Stomach (tissue), 9 donors: ENCODE measurements around the gene DZIP1L. TPM values are rescaled to one million over a fixed set of nuclear protein-coding genes. Genes with fewer than 3 reads are reported as not detected.

Source experiments
- DNase-seq, 2 donors: peaks; one replicate each; pipeline versions ENCODE4 v3.0.0 to v3.0.0-alpha.2; 2013 to 2019
- H3K27ac ChIP-seq, 5 donors: fragments of 200-600 bp in 4 of 5; sonication (generic) in 4 of 5; one replicate each; pipeline ENCODE4 v1.5.1; 2013 to 2019; ENCODE audit warnings: mild to moderate bottlenecking in 1 of 5, moderate library complexity in 1 of 5
- H3K27me3 ChIP-seq, 3 donors: fragments of 200-600 bp; sonication (generic); one replicate each; pipeline ENCODE4 v1.5.1; 2017 to 2019; ENCODE audit warnings: mixed run types in 1 of 3
- H3K36me3 ChIP-seq, 4 donors: fragments of 200-600 bp; sonication (generic); 1 replicate in 3 of 4; 2 replicates in 1 of 4; pipeline ENCODE4 v1.5.1; 2016 to 2019
- H3K4me1 ChIP-seq, 4 donors: fragments of 200-600 bp; sonication (generic); one replicate each; pipeline ENCODE4 v1.5.1; 2016 to 2019
- H3K4me3 ChIP-seq, 4 donors: fragments of 200-600 bp; sonication (generic) in 3 of 4; one replicate each; pipeline ENCODE4 v1.5.1; 2016 to 2019; ENCODE audit warnings: mild to moderate bottlenecking in 1 of 4
- H3K9me3 ChIP-seq, 4 donors: fragments of 200-600 bp; sonication (generic); one replicate each; pipeline ENCODE4 v1.5.1; 2016 to 2019
- CTCF ChIP-seq, 7 experiments: fragments of 450-650 bp in 4 of 7; fragments of 200-600 bp in 3 of 7; sonication (generic) in 3 of 7; IDR thresholded peaks; one replicate each; pipeline ENCODE4 v1.5.1; 2016 to 2019; ENCODE audit warnings: antibody characterized with exemption in 7 of 7, control low read depth in 2 of 7, mild to moderate bottlenecking in 1 of 7
- EP300 ChIP-seq: sonication (generic); formaldehyde crosslinking; IDR thresholded peaks from one replicate; pipeline ENCODE4 v1.6.1; 2017; ENCODE audit warnings: antibody characterized with exemption
- POLR2A ChIP-seq, 4 donors: fragments of 450-650 bp; IDR thresholded peaks; one replicate each; pipeline ENCODE4 v1.6.1; 2016; ENCODE audit warnings: antibody characterized with exemption in 4 of 4, control low read depth in 2 of 4, mild to moderate bottlenecking in 1 of 4, moderate library complexity in 1 of 4
- POLR2AphosphoS5 ChIP-seq, 3 donors: sonication (generic); formaldehyde crosslinking; IDR thresholded peaks; one replicate each; pipeline ENCODE4 v1.6.1; 2016; ENCODE audit warnings: antibody characterized with exemption in 3 of 3
- WGBS, 5 donors: extraction: QIAGEN DNeasy Blood & Tissue Kit in 3 of 5; methylation state at CpG; one replicate each; pipeline versions ENCODE4 v1.1.5 to v1.1.7; 2013 to 2018; 5-methylcytosine and 5-hydroxymethylcytosine counted together
- intact Hi-C: fragments of 100-400 bp; cut with DNase I; formaldehyde crosslinking; loops from one replicate; pipeline ENCODE4 v1.15.1; 2023; ENCODE audit warnings: low total_unique reads
- polyA plus RNA-seq, 3 donors: library from polyadenylated mRNA; stranded (reverse); fragments of 200-250 nt; gene quantifications; one replicate each; pipeline ENCODE4 v1.2.3, GENCODE V29; 2013
- total RNA-seq, 5 donors: library from RNA; depleted of rRNA; stranded (reverse); fragments of >200 nt; gene quantifications; one replicate each; pipeline versions ENCODE4 v1.1.0 to v1.2.3, GENCODE V29; 2014 to 2016
- donor health status: healthy with polysubstance abuse.
- donor health status: Bipolar disorder and iron deficiency.
- donor health status: healthy.

Gene DZIP1L
- total and polyA plus RNA-seq, 8 donors = 0.29 to 41.9 (median 5.9) TPM

DNA sequence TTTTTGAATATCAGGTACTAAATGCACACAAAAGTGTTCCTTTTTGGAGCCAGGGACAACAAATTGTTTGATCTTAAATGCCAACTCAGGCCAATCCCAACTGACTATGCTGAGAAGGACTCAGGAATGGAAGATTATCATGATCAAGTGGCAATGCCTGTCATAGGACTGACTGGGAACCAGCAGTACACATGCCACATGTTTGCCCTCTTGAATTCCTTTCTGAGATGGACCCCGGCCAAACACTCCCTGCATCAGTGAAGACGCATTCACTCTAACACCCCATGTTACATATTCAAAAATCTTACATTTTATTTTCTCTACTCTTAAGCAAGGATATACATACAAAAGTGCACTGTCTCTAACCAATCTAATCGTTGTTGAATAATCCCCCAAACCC, 69.3 kb downstream of the DZIP1L start:
- Histone ChIP-seq H3K27ac (no peak overlapping the region), H3K9me3 (no peaks in the 10 kb centered on the region), H3K36me3 (peaks cover 0 to 9% (median 0%) of the 10 kb centered on the region in 4 donors), H3K27me3 (no peaks in the 10 kb centered on the region), H3K4me3 (no peak overlapping the region), H3K4me1 (no peaks in the 10 kb centered on the region)
- intact Hi-C loops = no loop called here
- TF ChIP-seq CTCF (IDR thresholded peaks at IDR 0.05) (no peak), EP300 (no peak), POLR2A (IDR thresholded peaks at IDR 0.05) (no peak), POLR2AphosphoS5 (IDR thresholded peaks at IDR 0.05) (no peak)
- DNase-seq = no peak
- WGBS, 5 donors = 66 to 82% (median 70%) methylated on average over 3 of the region's 3 CpGs

DNA sequence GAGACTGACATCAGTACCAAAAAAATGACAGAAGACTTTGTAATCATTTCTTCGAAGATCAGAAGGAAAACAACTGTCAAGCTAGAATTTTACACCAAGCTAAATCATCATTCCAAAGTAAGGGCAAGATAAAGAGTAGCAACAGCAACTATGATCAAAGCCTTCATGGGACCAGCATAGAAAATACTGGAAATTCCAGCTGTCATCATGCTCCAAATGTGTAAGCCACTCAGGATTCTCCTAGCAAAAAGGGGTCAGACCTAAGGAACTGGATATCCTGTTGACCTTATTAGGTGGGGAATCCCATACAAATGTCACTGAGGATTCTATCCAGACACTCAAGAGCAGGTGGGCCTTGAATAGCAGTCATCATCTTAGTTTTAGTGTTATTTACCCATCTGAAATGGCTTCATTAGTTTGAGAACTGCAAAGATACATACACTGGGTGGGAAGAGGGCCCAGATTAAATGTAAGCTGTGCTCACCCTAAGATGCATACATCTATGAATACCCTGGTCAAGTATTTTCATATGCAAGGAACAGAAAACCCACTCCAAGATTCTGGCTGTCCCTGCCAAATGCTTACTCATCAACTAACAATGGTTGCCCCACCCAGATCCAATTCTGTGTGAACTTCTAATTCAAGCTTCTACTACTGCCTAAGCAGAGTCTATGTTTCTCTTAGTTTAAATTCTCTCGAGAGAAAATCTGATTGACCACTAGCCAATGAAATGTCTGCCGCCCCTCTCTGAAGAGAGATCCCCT, 72.0 kb downstream of the DZIP1L start:
- DNase-seq = no peak
- Histone ChIP-seq H3K4me3 (no peak overlapping the region), H3K36me3 (peaks cover 0 to 13% (median 4%) of the 10 kb centered on the region in 4 donors), H3K27ac (peak overlapping the region in 1 of 5 donors; percentile 5), H3K27me3 (no peaks in the 10 kb centered on the region), H3K9me3 (no peaks in the 10 kb centered on the region), H3K4me1 (no peaks in the 10 kb centered on the region)
- intact Hi-C loops = no loop called here
- WGBS, 5 donors = 67 to 75% (median 69%) methylated on average over 3 of the region's 3 CpGs
- TF ChIP-seq CTCF (IDR thresholded peaks at IDR 0.05) (no peak), POLR2A (IDR thresholded peaks at IDR 0.05) (no peak), EP300 (no peak), POLR2AphosphoS5 (IDR thresholded peaks at IDR 0.05) (no peak)

DNA sequence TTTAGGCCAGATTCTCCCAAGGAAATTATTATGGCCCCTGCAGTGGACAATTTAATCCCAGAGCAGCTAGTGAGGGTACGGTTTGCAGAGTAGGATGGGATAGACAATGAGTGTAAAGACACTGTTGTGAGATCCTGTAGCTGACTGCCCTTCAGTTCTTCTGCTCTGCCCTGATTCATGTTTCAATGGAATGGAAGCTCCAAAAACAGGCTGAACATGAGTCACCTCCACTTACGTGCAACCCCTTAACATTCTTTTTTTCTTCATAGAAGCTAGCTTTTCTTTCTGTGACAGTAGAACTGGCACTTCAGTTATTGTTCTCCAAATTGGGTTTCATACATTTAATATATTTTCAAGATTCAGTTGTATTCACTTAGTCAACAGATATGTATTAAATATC, 73.4 kb downstream of the DZIP1L start:
- H3K27ac ChIP-seq = no peak overlapping the region
- TF ChIP-seq POLR2AphosphoS5 (IDR thresholded peaks at IDR 0.05) (no peak), POLR2A (IDR thresholded peaks at IDR 0.05) (no peak), CTCF (IDR thresholded peaks at IDR 0.05) (no peak), EP300 (no peak)
- H3K27me3 ChIP-seq = no peaks in the 10 kb centered on the region
- no peaks in the 10 kb centered on the region for H3K9me3 ChIP-seq
- 77 to 87% (median 79%) methylated on average over 2 of the region's 2 CpGs for WGBS, 5 donors
- H3K4me3 ChIP-seq = no peak overlapping the region
- intact Hi-C loops = no loop called here
- H3K36me3 ChIP-seq = peaks cover 0 to 27% (median 11%) of the 10 kb centered on the region in 4 donors
- H3K4me1 ChIP-seq = no peaks in the 10 kb centered on the region
- no peak for DNase-seq

DNA sequence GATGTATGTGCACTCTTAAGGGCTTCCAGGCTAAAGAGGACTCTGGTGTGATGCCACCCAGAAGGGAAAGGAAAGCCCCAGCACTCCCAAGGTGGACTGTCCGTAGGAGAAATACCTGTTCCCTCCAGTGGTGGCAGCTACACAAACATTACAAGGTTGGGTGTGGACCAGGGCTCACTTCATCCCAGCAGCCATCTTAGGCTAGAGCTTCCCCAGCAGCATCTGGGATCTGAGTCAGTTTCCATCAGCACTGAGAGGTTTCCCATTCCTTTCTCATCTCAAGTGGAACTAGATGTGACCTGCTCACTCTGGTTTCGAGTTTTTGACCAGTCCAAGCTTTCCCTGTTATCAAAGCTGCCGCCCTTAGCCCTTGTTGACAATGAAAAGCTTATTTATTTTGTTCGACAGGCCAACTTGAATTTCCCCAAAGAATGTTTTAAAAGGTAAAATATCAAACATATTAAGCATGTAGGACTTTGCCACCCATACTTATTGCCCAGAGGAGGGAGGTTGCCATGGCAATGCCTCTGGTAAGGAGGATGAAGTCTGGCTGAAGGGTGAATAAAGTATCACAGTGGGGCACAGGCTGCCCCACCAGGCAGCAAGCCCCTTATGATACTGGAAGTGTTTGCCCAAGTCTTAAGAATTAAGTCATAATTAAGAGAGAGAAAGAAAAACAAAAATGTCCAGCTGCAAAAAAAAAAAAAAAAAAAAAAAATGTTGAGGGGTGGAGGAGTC, 76.5 kb downstream of the DZIP1L start:
- no peaks in the 10 kb centered on the region for H3K27me3 ChIP-seq
- peaks cover 0 to 58% (median 33%) of the 10 kb centered on the region in 4 donors for H3K36me3 ChIP-seq
- WGBS, 5 donors = 36 to 60% (median 49%) methylated on average over 4 of the region's 4 CpGs
- H3K27ac ChIP-seq = peak overlapping the region in 2 of 5 donors; percentile 16 to 59
- DNase-seq = peak in 1 of 2 donors; percentile 53
- H3K4me3 ChIP-seq = no peak overlapping the region
- intact Hi-C loops = no loop called here
- H3K4me1 ChIP-seq = no peaks in the 10 kb centered on the region
- H3K9me3 ChIP-seq = no peaks in the 10 kb centered on the region
- TF ChIP-seq POLR2A (IDR thresholded peaks at IDR 0.05) = no peak
